ENCODE results near the gene SLC36A4.
"Not testable (repeated sequence)": the region's sequence is repeated elsewhere in the genome, so short reads cannot be mapped to it uniquely, and the experiment has no call there.

The SLC36A4 gene

GRCh38 chr11:93197380-93198214 is at the start of gene SLC36A4:
TSS of gene SLC36A4 (minus strand) at chr11:93197991. CDS start at chr11:93197832, 159 bp downstream.
- DNase-seq (ENCODE audit: low spot score): peak; percentile 83

GRCh38 chr11:93246790-93247189 is 49.0 kb upstream of the SLC36A4 start:
- DNase-seq (ENCODE audit: low spot score): not testable (repeated sequence)

- DNase-seq (ENCODE audit: low spot score): no peak
Measured at GRCh38 chr11:93244018-93244417, 46.2 kb upstream of the SLC36A4 start.

GRCh38 chr11:93239966-93240365 is 42.2 kb upstream of the SLC36A4 start:
- no peak for DNase-seq (ENCODE audit: low spot score)

- no peak for DNase-seq (ENCODE audit: low spot score)
Measured at GRCh38 chr11:93238956-93239355, 41.2 kb upstream of the SLC36A4 start.

- DNase-seq (ENCODE audit: low spot score): peak; percentile 27
Measured at GRCh38 chr11:93236741-93237675, 39.2 kb upstream of the SLC36A4 start.

GRCh38 chr11:93234602-93235207 is 36.9 kb upstream of the SLC36A4 start:
- DNase-seq (ENCODE audit: low spot score): peak; percentile 71

- DNase-seq (ENCODE audit: low spot score): no peak
Measured at GRCh38 chr11:93229876-93230275, 32.1 kb upstream of the SLC36A4 start.

- peak; percentile 8 for DNase-seq (ENCODE audit: low spot score)
Measured at GRCh38 chr11:93225662-93226061, 27.9 kb upstream of the SLC36A4 start.

- DNase-seq (ENCODE audit: low spot score): no peak
Measured at GRCh38 chr11:93221539-93221938, 23.7 kb upstream of the SLC36A4 start.

GRCh38 chr11:93220078-93220477 is 22.3 kb upstream of the SLC36A4 start:
- DNase-seq (ENCODE audit: low spot score): no peak

GRCh38 chr11:93219440-93219839 is 21.6 kb upstream of the SLC36A4 start:
- DNase-seq (ENCODE audit: low spot score): no peak

GRCh38 chr11:93216511-93217101 is 18.8 kb upstream of the SLC36A4 start:
- DNase-seq (ENCODE audit: low spot score): no peak

GRCh38 chr11:93213622-93214021 is 15.8 kb upstream of the SLC36A4 start:
- DNase-seq (ENCODE audit: low spot score): no peak

- no peak for DNase-seq (ENCODE audit: low spot score)
Measured at GRCh38 chr11:93212094-93212493, 14.3 kb upstream of the SLC36A4 start.

GRCh38 chr11:93209466-93209865 is 11.7 kb upstream of the SLC36A4 start:
- DNase-seq (ENCODE audit: low spot score): no peak

- DNase-seq (ENCODE audit: low spot score): no peak
Measured at GRCh38 chr11:93208663-93209270, 11.0 kb upstream of the SLC36A4 start.

GRCh38 chr11:93199616-93200015 is 1.8 kb upstream of the SLC36A4 start:
- DNase-seq (ENCODE audit: low spot score): no peak

GRCh38 chr11:93198215-93198845 is 539 bp upstream of the SLC36A4 start:
- DNase-seq (ENCODE audit: low spot score): no peak

- DNase-seq (ENCODE audit: low spot score): no peak
Measured at GRCh38 chr11:93196816-93197379, 893 bp downstream of the SLC36A4 start.
